WTC11 (cell line): ENCODE results near the gene MADCAM1. TPM values are rescaled to one million over a fixed set of nuclear protein-coding genes. Genes with fewer than 3 reads are reported as not detected.

Experiments
- ATAC-seq: fragments of 200-7000 bp; cut with Tn5 transposase; 2 replicates; pipeline ENCODE4 v1.10.0; 2021; ENCODE audit warnings: mild to moderate bottlenecking, moderate library complexity
- CTCF ChIA-PET: fragments of 300-600 bp; sonication (Branson Sonifier 250); formaldehyde crosslinking; loops from one replicate; lab custom pipeline; 2021; ENCODE audit warnings: antibody characterized with exemption; lab: Charles Lee
- POLR2A ChIA-PET: fragments of 350-600 bp; sonication (Branson Sonifier 250); formaldehyde crosslinking; loops from one replicate; lab custom pipeline; 2021; ENCODE audit warnings: antibody characterized with exemption; lab: Charles Lee
- DNase-seq: peaks from one replicate; pipeline ENCODE4 v3.0.0; 2021; ENCODE audit warnings: low spot score
- H3K27ac Mint-ChIP-seq: 2 replicates; pipeline ENCODE4 v1.8.0; 2021; ENCODE audit warnings: mixed read lengths
- H3K27me3 Mint-ChIP-seq: 2 replicates; pipeline ENCODE4 v1.8.0; 2021; ENCODE audit warnings: low read depth, mild to moderate bottlenecking, moderate library complexity, mixed read lengths
- H3K36me3 Mint-ChIP-seq: 2 replicates; pipeline ENCODE4 v1.8.0; 2021; ENCODE audit warnings: mixed read lengths
- H3K4me1 Mint-ChIP-seq: 2 replicates; pipeline ENCODE4 v1.8.0; 2022; ENCODE audit warnings: mixed read lengths
- H3K4me3 Mint-ChIP-seq: 2 replicates; pipeline ENCODE4 v1.8.0; 2021; ENCODE audit warnings: mild to moderate bottlenecking, moderate library complexity, mixed read lengths
- H3K9me3 Mint-ChIP-seq: 2 replicates; pipeline ENCODE4 v1.8.0; 2021; ENCODE audit warnings: mixed read lengths
- ATF1 ChIP-seq: sonication (generic); formaldehyde crosslinking; IDR thresholded peaks from 2 replicates; pipeline ENCODE4 v1.8.1; 2023; ENCODE audit warnings: mild to moderate bottlenecking, moderate library complexity, missing genetic modification reagents
- CREB1 ChIP-seq: sonication (generic); formaldehyde crosslinking; IDR thresholded peaks from 2 replicates; pipeline ENCODE4 v1.8.0; 2023; ENCODE audit warnings: mild to moderate bottlenecking, missing genetic modification reagents
- GTF2I ChIP-seq: fragments of 250-450 bp; sonication (Bioruptor Pico); conservative IDR thresholded peaks from 2 replicates; pipeline ENCODE4 v1.4.0; 2021; ENCODE audit warnings: mild to moderate bottlenecking
- NFATC4 ChIP-seq: fragments of 250-450 bp; sonication (Bioruptor Pico); IDR thresholded peaks from 2 replicates; pipeline ENCODE4 v1.9.0; 2021; ENCODE audit warnings: mild to moderate bottlenecking
- ZBTB21 ChIP-seq: sonication (generic); formaldehyde crosslinking; IDR thresholded peaks from 2 replicates; pipeline ENCODE4 v1.8.1; 2023; ENCODE audit warnings: mild to moderate bottlenecking, missing genetic modification reagents, borderline replicate concordance
- ZNF219 ChIP-seq: sonication (generic); formaldehyde crosslinking; IDR thresholded peaks from 2 replicates; pipeline ENCODE4 v1.8.0; 2023; ENCODE audit warnings: missing genetic modification reagents, mild to moderate bottlenecking, borderline replicate concordance
- ZNF317 ChIP-seq: sonication (generic); formaldehyde crosslinking; IDR thresholded peaks from 2 replicates; pipeline ENCODE4 v1.8.1; 2023; ENCODE audit warnings: low read depth, mild to moderate bottlenecking, moderate library complexity, missing genetic modification reagents, borderline replicate concordance
- ZNF423 ChIP-seq: fragments of 250-450 bp; sonication (Bioruptor Pico); IDR thresholded peaks from 2 replicates; pipeline ENCODE4 v2.1.2; 2022; ENCODE audit warnings: mild to moderate bottlenecking, moderate library complexity
- total RNA-seq: library from RNA; stranded (reverse); gene quantifications from 3 replicates; pipeline ENCODE4 v1.2.3, GENCODE V29; 2021
- TF ChIP-seq, protein P1 (sequence below): sonication (generic); formaldehyde crosslinking; IDR thresholded peaks from 2 replicates; pipeline ENCODE4 v1.8.0; 2022; ENCODE audit warnings: mild to moderate bottlenecking, missing genetic modification reagents
- TF ChIP-seq, protein P2 (sequence below): fragments of 250-450 bp; sonication (Bioruptor Pico); IDR thresholded peaks from 2 replicates; pipeline ENCODE4 v1.8.0; 2021; ENCODE audit warnings: mild to moderate bottlenecking
- TF ChIP-seq, protein P3 (sequence below): sonication (generic); formaldehyde crosslinking; IDR thresholded peaks from 2 replicates; pipeline ENCODE4 v1.8.0; 2022; ENCODE audit warnings: mild to moderate bottlenecking, missing genetic modification reagents
- TF ChIP-seq, protein P4 (sequence below): sonication (generic); formaldehyde crosslinking; IDR thresholded peaks from 2 replicates; pipeline ENCODE4 v1.8.0; 2023; ENCODE audit warnings: missing genetic modification reagents
- TF ChIP-seq, protein P5 (sequence below): fragments of 250-450 bp; sonication (Bioruptor Pico); IDR thresholded peaks from 2 replicates; pipeline ENCODE4 v1.9.0; 2021; ENCODE audit warnings: moderate library complexity, mild to moderate bottlenecking, inconsistent platforms, borderline replicate concordance
- TF ChIP-seq, protein P6 (sequence below): sonication (generic); formaldehyde crosslinking; IDR thresholded peaks from 2 replicates; pipeline ENCODE4 v1.8.1; 2022; ENCODE audit warnings: mild to moderate bottlenecking, moderate library complexity, missing genetic modification reagents
- TF ChIP-seq, protein P7 (sequence below): fragments of 250-450 bp; sonication (Bioruptor Pico); IDR thresholded peaks from 2 replicates; pipeline ENCODE4 v1.9.0; 2021; ENCODE audit warnings: mild to moderate bottlenecking

MADCAM1 gene
- total RNA-seq, 1 experiment from 2014 or later, result 4.7 TPM

DNA sequence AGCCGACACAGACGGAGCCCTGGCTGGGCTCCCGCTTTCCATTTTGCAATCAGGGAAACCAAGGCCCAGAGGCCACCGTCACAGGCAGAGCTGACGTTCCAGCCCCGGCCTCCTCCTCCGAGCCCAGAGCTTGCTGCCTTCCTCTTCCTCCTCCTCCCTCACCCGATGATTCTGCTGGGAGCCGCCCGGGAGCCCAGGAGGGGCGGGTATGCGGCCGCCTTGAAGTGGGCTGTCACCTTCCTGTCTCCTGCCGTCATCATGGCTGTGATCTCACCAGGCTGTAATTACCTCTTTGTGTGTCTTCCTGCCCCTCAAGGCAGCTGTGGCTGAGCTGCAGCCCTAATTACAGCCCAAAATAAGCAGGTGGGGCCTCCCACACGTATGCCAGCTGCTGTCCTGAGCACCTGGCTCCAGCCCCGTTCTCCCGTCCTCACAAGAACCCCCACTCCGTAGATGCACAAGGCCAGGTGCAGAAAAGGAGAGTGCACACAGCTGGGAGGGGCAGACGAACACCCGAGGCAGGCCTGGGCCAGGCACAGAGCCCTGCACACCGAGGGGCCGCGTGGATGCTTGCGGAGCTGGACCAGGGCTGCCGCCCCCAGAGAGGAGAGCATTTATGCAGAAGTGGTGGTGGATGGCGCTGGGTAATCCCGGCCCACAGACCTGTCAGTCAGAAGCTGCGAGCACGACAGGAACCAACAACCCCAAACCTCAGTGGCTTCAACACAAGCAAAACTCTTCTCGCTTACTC is 15.0 kb downstream of the MADCAM1 start (continued):
- TF ChIP-seq, protein P1, sequence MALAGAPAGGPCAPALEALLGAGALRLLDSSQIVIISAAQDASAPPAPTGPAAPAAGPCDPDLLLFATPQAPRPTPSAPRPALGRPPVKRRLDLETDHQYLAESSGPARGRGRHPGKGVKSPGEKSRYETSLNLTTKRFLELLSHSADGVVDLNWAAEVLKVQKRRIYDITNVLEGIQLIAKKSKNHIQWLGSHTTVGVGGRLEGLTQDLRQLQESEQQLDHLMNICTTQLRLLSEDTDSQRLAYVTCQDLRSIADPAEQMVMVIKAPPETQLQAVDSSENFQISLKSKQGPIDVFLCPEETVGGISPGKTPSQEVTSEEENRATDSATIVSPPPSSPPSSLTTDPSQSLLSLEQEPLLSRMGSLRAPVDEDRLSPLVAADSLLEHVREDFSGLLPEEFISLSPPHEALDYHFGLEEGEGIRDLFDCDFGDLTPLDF (CRISPR knock-in tag), result no peak
- TF ChIP-seq ZNF317 (CRISPR knock-in tag), result no peak
- TF ChIP-seq, protein P2, sequence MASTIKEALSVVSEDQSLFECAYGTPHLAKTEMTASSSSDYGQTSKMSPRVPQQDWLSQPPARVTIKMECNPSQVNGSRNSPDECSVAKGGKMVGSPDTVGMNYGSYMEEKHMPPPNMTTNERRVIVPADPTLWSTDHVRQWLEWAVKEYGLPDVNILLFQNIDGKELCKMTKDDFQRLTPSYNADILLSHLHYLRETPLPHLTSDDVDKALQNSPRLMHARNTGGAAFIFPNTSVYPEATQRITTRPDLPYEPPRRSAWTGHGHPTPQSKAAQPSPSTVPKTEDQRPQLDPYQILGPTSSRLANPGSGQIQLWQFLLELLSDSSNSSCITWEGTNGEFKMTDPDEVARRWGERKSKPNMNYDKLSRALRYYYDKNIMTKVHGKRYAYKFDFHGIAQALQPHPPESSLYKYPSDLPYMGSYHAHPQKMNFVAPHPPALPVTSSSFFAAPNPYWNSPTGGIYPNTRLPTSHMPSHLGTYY (CRISPR knock-in tag), result no peak
- TF ChIP-seq, protein P3, sequence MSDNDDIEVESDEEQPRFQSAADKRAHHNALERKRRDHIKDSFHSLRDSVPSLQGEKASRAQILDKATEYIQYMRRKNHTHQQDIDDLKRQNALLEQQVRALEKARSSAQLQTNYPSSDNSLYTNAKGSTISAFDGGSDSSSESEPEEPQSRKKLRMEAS, result no peak; the same call in 1 of the 2 replicates
- TF ChIP-seq NFATC4 (CRISPR knock-in tag), result no peak
- TF ChIP-seq ZBTB21 (CRISPR knock-in tag), result peak; percentile 88
- TF ChIP-seq ZNF219 (CRISPR knock-in tag), result no peak
- peak; percentile 40; the same call in 1 of the 2 replicates for TF ChIP-seq ZNF423 (CRISPR knock-in tag)
- TF ChIP-seq, protein P4, sequence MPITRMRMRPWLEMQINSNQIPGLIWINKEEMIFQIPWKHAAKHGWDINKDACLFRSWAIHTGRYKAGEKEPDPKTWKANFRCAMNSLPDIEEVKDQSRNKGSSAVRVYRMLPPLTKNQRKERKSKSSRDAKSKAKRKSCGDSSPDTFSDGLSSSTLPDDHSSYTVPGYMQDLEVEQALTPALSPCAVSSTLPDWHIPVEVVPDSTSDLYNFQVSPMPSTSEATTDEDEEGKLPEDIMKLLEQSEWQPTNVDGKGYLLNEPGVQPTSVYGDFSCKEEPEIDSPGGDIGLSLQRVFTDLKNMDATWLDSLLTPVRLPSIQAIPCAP (CRISPR knock-in tag), result no peak
- no peak for TF ChIP-seq CREB1 (CRISPR knock-in tag)
- TF ChIP-seq, protein P5, sequence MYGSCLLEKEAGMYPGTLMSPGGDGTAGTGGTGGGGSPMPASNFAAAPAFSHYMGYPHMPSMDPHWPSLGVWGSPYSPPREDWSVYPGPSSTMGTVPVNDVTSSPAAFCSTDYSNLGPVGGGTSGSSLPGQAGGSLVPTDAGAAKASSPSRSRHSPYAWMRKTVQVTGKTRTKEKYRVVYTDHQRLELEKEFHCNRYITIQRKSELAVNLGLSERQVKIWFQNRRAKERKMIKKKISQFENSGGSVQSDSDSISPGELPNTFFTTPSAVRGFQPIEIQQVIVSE (CRISPR knock-in tag), result no peak
- TF ChIP-seq, protein P6, sequence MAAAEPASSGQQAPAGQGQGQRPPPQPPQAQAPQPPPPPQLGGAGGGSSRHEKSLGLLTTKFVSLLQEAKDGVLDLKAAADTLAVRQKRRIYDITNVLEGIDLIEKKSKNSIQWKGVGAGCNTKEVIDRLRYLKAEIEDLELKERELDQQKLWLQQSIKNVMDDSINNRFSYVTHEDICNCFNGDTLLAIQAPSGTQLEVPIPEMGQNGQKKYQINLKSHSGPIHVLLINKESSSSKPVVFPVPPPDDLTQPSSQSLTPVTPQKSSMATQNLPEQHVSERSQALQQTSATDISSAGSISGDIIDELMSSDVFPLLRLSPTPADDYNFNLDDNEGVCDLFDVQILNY (CRISPR knock-in tag), result no peak
- no peak for TF ChIP-seq ATF1 (CRISPR knock-in tag)
- no peak for TF ChIP-seq GTF2I

DNA sequence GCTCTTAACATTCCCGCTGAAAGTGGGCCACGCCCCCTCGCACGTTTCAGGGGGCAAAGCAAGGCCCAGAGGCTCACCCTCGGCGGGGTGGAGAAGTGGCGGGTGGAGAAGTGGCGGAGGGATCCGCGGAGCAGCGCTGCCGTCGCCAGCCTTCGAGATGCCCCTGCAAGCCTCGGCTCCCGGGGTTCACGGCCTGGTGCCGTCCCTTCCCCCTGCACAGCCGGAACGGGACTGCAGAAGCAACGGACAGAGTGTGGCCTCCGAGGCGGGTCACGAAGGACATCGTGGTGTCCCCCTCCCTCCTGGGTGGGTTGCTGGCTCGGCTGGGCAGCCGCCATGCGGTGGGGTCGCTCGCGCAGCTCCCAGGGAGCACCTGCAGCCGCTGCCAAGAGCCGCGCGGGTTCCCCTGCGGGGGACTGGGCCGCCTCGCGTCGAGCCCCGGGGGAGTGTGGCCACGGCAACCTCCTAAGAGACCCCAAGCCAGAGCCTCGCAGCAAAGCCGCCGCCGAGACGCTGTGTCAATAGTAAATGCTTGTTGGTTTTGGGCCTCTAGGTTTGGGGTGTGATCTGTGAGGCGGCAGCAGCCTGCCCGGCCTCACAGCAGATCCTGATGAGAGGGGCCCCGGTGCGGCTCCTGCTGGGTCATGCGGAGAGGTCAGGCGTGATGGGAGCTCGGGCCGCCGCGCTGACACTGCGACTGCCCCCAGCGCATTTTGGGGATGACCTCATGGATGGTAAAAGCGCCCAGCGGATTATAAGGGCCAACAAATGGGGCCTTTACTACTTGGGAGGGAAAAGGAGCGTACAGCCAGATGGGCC is 16.5 kb downstream of the MADCAM1 start:
- Mint-ChIP-seq H3K27me3 (peaks cover 13% of the 10 kb centered on the region), H3K4me3 (no peak overlapping the region), H3K27ac (no peak overlapping the region), H3K4me1 (peaks cover 22% of the 10 kb centered on the region), H3K36me3 (peaks cover 13% of the 10 kb centered on the region), H3K9me3 (peaks cover 8% of the 10 kb centered on the region; the same call in 1 of the 2 replicates)
- ChIA-PET CTCF (interaction anchor here (1.1 kb wide), 1 partner anchor 17 kb away, joined by 3 read pairs; the partner anchor contains the start of gene MADCAM1), POLR2A (no interaction called here)
- TF ChIP-seq, protein P7, sequence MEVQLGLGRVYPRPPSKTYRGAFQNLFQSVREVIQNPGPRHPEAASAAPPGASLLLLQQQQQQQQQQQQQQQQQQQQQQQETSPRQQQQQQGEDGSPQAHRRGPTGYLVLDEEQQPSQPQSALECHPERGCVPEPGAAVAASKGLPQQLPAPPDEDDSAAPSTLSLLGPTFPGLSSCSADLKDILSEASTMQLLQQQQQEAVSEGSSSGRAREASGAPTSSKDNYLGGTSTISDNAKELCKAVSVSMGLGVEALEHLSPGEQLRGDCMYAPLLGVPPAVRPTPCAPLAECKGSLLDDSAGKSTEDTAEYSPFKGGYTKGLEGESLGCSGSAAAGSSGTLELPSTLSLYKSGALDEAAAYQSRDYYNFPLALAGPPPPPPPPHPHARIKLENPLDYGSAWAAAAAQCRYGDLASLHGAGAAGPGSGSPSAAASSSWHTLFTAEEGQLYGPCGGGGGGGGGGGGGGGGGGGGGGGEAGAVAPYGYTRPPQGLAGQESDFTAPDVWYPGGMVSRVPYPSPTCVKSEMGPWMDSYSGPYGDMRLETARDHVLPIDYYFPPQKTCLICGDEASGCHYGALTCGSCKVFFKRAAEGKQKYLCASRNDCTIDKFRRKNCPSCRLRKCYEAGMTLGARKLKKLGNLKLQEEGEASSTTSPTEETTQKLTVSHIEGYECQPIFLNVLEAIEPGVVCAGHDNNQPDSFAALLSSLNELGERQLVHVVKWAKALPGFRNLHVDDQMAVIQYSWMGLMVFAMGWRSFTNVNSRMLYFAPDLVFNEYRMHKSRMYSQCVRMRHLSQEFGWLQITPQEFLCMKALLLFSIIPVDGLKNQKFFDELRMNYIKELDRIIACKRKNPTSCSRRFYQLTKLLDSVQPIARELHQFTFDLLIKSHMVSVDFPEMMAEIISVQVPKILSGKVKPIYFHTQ, result no peak
- TF ChIP-seq, protein P3, result 0 out of 2 replicates have a peak, but pooled peaks have one; percentile 27
- ATAC-seq (no peak), DNase-seq (peak; percentile 39)
